ENCODE data around the gene GNPTG.

GNPTG gene

GRCh38 chr16:1394367-1394951, 42.7 kb downstream of the GNPTG start:
- no peak for DNase-seq (ENCODE audit: low read depth in 2 of 2)

DNA sequence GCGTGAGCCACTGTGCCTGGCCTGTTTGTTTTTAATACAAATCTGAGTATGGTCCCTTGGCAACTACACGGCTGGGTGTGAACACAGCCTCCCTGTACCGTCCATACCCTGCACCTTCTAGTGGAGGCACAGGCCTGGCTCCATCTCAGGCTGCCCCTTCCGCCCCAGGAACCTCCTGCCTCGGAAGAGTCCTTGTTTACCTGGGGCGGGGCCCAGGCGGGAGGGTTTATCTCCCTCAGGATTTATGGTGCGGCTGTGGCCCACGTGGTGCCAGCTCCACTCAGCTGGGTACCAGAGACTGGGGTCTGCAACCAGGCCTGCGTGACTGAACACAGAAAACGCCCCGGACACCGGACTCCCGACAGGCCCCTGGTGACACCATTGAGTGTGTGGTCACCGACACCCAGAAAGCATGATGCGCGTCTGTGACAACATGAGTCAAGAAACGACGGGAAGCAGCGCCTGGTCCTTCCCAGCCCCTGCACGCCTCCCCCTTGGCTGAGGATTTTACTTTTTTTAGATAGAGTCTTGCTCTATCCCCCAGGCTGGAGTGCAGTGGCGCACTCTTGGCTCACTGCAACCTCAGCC, 43.8 kb downstream of the GNPTG start:
- DNase-seq (ENCODE audit: low read depth in 2 of 2) = no peak

- DNase-seq (ENCODE audit: low read depth in 2 of 2) = no peak
Measured at GRCh38 chr16:1397779-1398178, 46.0 kb downstream of the GNPTG start.

- DNase-seq (ENCODE audit: low read depth in 2 of 2) = no peak
Measured at GRCh38 chr16:1398351-1398750, 46.6 kb downstream of the GNPTG start.

- DNase-seq (ENCODE audit: low read depth in 2 of 2) = no peak
Measured at GRCh38 chr16:1398826-1399581, 47.3 kb downstream of the GNPTG start.

- no peak for DNase-seq (ENCODE audit: low read depth in 2 of 2)
Measured at GRCh38 chr16:1401061-1401757, 49.5 kb downstream of the GNPTG start.

DNA sequence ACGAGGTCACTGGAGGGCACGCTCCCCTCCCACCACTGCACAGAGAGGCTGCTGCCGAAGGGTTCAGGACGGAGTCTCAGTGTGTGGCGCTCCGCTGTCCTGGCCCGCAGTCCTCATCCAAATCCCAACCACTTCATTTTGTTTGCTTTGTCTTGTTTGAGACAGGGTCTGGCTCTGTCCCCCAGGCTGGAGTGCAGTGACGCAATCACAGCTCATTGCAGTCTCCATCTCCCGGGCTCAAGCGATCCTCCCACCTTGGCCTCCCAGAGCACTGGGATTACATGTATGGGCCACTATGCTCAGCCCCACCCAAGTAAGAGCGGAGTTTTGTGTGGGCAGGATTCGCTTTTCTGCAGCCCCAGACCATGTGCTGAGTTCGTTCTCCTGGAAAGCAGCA, 50.0 kb downstream of the GNPTG start:
- no peak for DNase-seq (ENCODE audit: low read depth in 2 of 2)

DNA sequence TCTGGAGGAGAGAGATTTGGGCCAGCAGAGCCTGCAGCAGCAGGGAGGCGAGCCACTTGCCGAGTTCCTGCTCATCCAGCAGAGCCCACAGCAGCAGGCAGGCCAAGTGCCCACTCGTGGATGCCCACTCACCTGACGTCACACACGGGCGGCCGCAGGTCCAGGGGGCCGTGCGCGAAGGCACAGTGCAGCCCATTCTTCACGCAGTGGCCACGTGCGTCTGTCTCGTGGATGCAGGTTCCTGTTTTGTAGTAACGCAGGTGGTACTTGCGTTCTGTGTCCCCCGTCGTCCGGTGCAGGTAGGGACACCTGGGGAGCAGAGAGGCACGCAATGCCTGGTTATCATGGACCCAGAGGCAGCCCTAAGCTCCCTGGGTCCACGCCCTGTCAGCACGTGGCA, 51.3 kb downstream of the GNPTG start:
- no peak for DNase-seq (ENCODE audit: low read depth in 2 of 2)

GRCh38 chr16:1403733-1404132, 52.0 kb downstream of the GNPTG start:
- no peak for DNase-seq (ENCODE audit: low read depth in 2 of 2)

- DNase-seq (ENCODE audit: low read depth in 2 of 2) = no peak
Measured at GRCh38 chr16:1407753-1408152, 56.0 kb downstream of the GNPTG start.

GRCh38 chr16:1408171-1408837, 56.6 kb downstream of the GNPTG start:
- DNase-seq (ENCODE audit: low read depth in 2 of 2) = peak; percentile 91 to 94

- no peak for DNase-seq (ENCODE audit: low read depth in 2 of 2)
Measured at GRCh38 chr16:1412847-1413246, 61.1 kb downstream of the GNPTG start.

Data from activated CD8-positive, alpha-beta memory T cell treated with anti-CD3 and anti-CD28 coated beads for 4 hours (primary cell).